CD4-positive, CD25-positive, alpha-beta regulatory T cell (primary cell): ENCODE results near the gene EXOSC9. TPM values are rescaled to one million over a fixed set of nuclear protein-coding genes. Genes with fewer than 3 reads are reported as not detected.
A peak's percentile ranks its signal among the peaks of the same experiment; 100 is the strongest.

Source experiments
- ATAC-seq, 2 donors: fragments of 150-1000 bp; cut with Tn5 transposase; one replicate each; pipeline ENCODE4 v1.10.0; 2021; ENCODE audit warnings: low read depth in 2 of 2, moderate number of reproducible peaks in 2 of 2, moderate library complexity in 1 of 2
- DNase-seq, 3 donors: peaks; one replicate each; pipeline versions ENCODE4 v3.0.0 to v3.0.0-alpha.2; 2012 to 2022; ENCODE audit warnings: mixed read lengths in 1 of 3
- H3K27ac ChIP-seq: one replicate; pipeline ENCODE4 v1.7.0; 2013; ENCODE audit warnings: mild to moderate bottlenecking, low read length; ENCODE audit not compliant: insufficient read depth, poor library complexity, severe bottlenecking
- H3K27me3 ChIP-seq: one replicate; pipeline ENCODE4 v1.7.0; 2013; ENCODE audit warnings: low read length; ENCODE audit not compliant: control insufficient read depth, insufficient read depth
- H3K36me3 ChIP-seq: one replicate; pipeline ENCODE4 v1.7.0; 2013; ENCODE audit warnings: mild to moderate bottlenecking, low read length, moderate library complexity; ENCODE audit not compliant: control insufficient read depth, insufficient read depth
- H3K4me1 ChIP-seq: 2 replicates; pipeline ENCODE4 v1.7.0; 2013; ENCODE audit warnings: mild to moderate bottlenecking, low read length; ENCODE audit not compliant: insufficient read depth, control insufficient read depth, poor library complexity, severe bottlenecking
- H3K4me3 ChIP-seq: one replicate; pipeline ENCODE4 v1.7.0; 2013; ENCODE audit warnings: low read depth, mild to moderate bottlenecking, low read length, moderate library complexity
- H3K9me3 ChIP-seq, 2 experiments: 1 replicate in 1 of 2; 2 replicates in 1 of 2; pipeline ENCODE4 v1.7.0; 2013; ENCODE audit warnings: low read length in 2 of 2, mild to moderate bottlenecking in 1 of 2, moderate library complexity in 1 of 2; ENCODE audit not compliant: control insufficient read depth in 2 of 2
- H3K27ac Mint-ChIP-seq, 3 donors: one replicate each; pipeline ENCODE4 v1.8.0; 2020 to 2022; ENCODE audit warnings: mild to moderate bottlenecking in 3 of 3, mixed read lengths in 3 of 3, moderate library complexity in 2 of 3
- H3K27me3 Mint-ChIP-seq: one replicate; pipeline ENCODE4 v1.8.0; 2022; ENCODE audit warnings: mild to moderate bottlenecking, mixed read lengths
- H3K36me3 Mint-ChIP-seq: one replicate; pipeline ENCODE4 v1.8.0; 2020; ENCODE audit warnings: mixed read lengths
- H3K4me1 Mint-ChIP-seq, 4 donors: one replicate each; pipeline ENCODE4 v1.8.0; 2020 to 2022; ENCODE audit warnings: mixed read lengths in 4 of 4, mild to moderate bottlenecking in 1 of 4
- H3K4me3 Mint-ChIP-seq, 4 donors: one replicate each; pipeline ENCODE4 v1.8.0; 2020 to 2022; ENCODE audit warnings: mild to moderate bottlenecking in 4 of 4, mixed read lengths in 4 of 4, moderate library complexity in 3 of 4
- H3K9me3 Mint-ChIP-seq, 7 donors: one replicate each; pipeline ENCODE4 v1.8.0; 2020 to 2022; ENCODE audit warnings: mixed read lengths in 7 of 7, mild to moderate bottlenecking in 3 of 7, moderate library complexity in 2 of 7
- polyA plus RNA-seq, 4 donors: library from polyadenylated mRNA; unstranded; fragments of 300-500 nt; fragmentation: Illumina TruSeq; gene quantifications; one replicate each; pipeline ENCODE4 v1.2.3, GENCODE V29; 2021
- total RNA-seq: library from RNA; stranded (reverse); gene quantifications from one replicate; pipeline ENCODE4 v1.2.3, GENCODE V29; 2022

Gene EXOSC9
- total and polyA plus RNA-seq, 5 donors from 2014 or later, result 45.8 to 59.4 (median 50.9) TPM

DNA sequence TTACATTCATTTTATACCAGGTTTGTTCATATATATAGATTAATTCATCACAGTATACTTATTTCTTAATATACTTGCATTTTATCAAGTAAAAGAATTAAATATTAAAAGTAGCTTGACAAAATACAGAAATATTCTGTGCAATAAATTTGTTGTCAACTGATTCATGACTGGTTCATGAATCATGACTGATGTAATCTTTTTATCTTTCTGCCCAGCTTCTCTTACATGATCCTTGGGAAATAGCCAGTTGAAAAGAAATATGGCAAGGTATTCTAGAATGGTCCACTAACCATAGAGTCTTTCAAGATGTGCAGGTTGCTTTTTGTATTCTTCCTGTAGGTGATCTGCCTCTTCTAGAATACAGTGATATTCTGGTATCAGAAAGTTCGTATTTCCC, 26.7 kb downstream of the EXOSC9 start:
- peaks cover 2 to 13% (median 5%) of the 10 kb centered on the region in 4 donors for H3K4me1 Mint-ChIP-seq
- H3K36me3 Mint-ChIP-seq, result peaks cover 3% of the 10 kb centered on the region
- no peak overlapping the region for H3K27ac Mint-ChIP-seq
- ATAC-seq (no peak), DNase-seq (no peak)
- H3K36me3 ChIP-seq, result peaks cover 4% of the 10 kb centered on the region
- H3K4me3 ChIP-seq, result no peak overlapping the region
- H3K9me3 Mint-ChIP-seq, result no peaks in the 10 kb centered on the region
- H3K9me3 ChIP-seq, result no peaks in the 10 kb centered on the region
- peak overlapping the region in 1 of 4 donors; percentile 75 for H3K4me3 Mint-ChIP-seq
- H3K27me3 Mint-ChIP-seq, result no peaks in the 10 kb centered on the region
- no peaks in the 10 kb centered on the region for H3K27me3 ChIP-seq
- H3K27ac ChIP-seq, result no peak overlapping the region
- peaks cover 10% of the 10 kb centered on the region for H3K4me1 ChIP-seq

DNA sequence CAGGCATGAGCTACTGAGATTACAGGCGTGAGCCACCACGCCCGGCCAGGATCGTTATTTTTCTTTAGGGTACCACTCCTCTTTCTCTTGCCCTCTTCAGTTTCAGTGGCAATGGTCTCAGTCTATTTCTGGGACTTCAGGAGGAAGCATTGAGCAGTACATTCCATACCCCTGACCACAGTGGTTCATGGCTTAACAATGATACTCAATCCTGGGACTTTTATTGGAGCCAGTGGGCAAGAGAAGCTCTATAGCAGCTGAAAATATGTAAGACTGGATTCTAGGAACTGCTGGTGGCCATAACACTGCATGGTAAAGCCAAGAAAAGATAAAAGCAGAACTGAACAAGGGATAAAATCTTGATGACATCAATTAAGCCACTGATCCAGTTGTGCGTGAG, 28.4 kb downstream of the EXOSC9 start:
- Histone ChIP-seq H3K4me3 (no peak overlapping the region), H3K27ac (no peak overlapping the region), H3K27me3 (no peaks in the 10 kb centered on the region), H3K36me3 (peaks cover 11% of the 10 kb centered on the region), H3K4me1 (no peaks in the 10 kb centered on the region), H3K9me3 (no peaks in the 10 kb centered on the region)
- ATAC-seq (no peak), DNase-seq (no peak)
- Mint-ChIP-seq H3K27ac (no peak overlapping the region), H3K4me1 (peaks cover 0 to 2% (median 0%) of the 10 kb centered on the region in 4 donors), H3K27me3 (no peaks in the 10 kb centered on the region), H3K9me3 (no peaks in the 10 kb centered on the region), H3K4me3 (no peak overlapping the region), H3K36me3 (peaks cover 3% of the 10 kb centered on the region)

DNA sequence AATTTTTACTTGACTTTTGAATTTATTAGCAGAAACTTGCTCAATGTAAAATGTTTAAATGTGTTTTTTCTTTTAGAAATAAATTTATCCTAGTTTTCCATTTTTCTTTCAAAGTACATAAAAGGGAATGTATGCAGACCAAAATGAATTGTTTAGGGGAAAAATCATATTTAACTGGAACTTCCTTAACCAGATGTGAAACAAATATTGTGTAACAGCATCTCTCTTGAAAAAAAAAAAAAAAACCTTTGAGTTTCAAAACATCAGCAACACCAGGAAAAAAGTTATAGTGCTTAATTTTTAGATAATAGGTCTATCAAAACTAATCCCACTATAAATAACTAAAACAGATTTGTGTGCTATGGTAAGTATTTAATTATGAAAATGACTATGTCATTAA, 37.0 kb downstream of the EXOSC9 start:
- Histone ChIP-seq H3K4me1 (no peaks in the 10 kb centered on the region), H3K9me3 (no peaks in the 10 kb centered on the region), H3K36me3 (peaks cover 16% of the 10 kb centered on the region), H3K27me3 (no peaks in the 10 kb centered on the region), H3K4me3 (no peak overlapping the region), H3K27ac (no peak overlapping the region)
- H3K9me3 Mint-ChIP-seq, result no peaks in the 10 kb centered on the region
- H3K36me3 Mint-ChIP-seq, result peaks cover 21% of the 10 kb centered on the region
- DNase-seq, result no peak
- H3K27ac Mint-ChIP-seq, result no peak overlapping the region
- no peak for ATAC-seq
- H3K4me1 Mint-ChIP-seq, result no peaks in the 10 kb centered on the region
- H3K4me3 Mint-ChIP-seq, result no peak overlapping the region
- H3K27me3 Mint-ChIP-seq, result no peaks in the 10 kb centered on the region

DNA sequence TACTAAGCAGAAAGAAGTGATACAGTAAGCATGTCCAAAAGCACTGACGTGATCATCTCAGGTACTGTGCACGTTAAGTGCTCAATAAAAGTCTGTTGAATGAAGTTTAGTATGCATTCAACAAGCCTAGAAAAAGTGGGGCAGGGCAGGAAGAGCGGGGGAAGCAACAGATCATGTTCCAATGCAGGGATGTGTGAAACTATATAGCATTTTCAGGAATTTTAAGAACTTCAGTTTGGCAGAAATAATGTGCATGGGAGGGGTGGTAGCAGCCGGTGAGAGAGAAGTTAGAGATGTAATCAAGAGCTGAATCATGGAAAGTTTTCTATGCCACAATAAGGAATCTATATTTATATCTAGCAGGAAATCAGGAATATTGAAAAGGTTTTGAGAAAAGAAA, 41.7 kb downstream of the EXOSC9 start:
- no peak overlapping the region for H3K4me3 Mint-ChIP-seq
- Histone ChIP-seq H3K27ac (no peak overlapping the region), H3K27me3 (no peaks in the 10 kb centered on the region), H3K36me3 (peaks cover 16% of the 10 kb centered on the region), H3K9me3 (no peaks in the 10 kb centered on the region), H3K4me3 (no peak overlapping the region), H3K4me1 (no peaks in the 10 kb centered on the region)
- no peaks in the 10 kb centered on the region for H3K4me1 Mint-ChIP-seq
- H3K36me3 Mint-ChIP-seq, result peaks cover 34% of the 10 kb centered on the region
- DNase-seq, result no peak
- H3K27me3 Mint-ChIP-seq, result no peaks in the 10 kb centered on the region
- no peaks in the 10 kb centered on the region for H3K9me3 Mint-ChIP-seq
- no peak for ATAC-seq
- no peak overlapping the region for H3K27ac Mint-ChIP-seq

DNA sequence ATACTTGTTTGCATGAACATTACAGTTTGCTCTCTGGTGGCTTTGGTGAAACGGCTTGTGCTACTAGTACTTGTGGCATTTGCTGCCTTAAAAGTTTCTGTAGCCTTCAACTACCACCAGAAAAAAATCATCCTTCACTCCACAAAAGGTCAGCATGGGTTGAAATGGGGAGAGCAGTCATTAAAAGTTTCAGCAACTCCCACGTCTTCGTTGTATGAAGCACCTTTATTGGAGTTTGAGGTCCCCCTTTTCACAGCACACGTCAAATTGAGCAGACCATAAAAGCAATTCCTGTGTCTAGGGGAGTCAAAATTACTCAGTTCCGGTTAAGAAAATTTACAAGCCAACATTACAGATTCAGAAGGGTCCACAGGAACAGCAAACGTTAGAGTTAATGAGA, 45.5 kb downstream of the EXOSC9 start:
- H3K36me3 ChIP-seq, result peaks cover 11% of the 10 kb centered on the region
- Mint-ChIP-seq H3K27me3 (no peaks in the 10 kb centered on the region), H3K4me3 (no peak overlapping the region), H3K9me3 (no peaks in the 10 kb centered on the region), H3K27ac (no peak overlapping the region), H3K4me1 (peaks cover 0 to 4% (median 0%) of the 10 kb centered on the region in 4 donors), H3K36me3 (peaks cover 32% of the 10 kb centered on the region)
- no peaks in the 10 kb centered on the region for H3K9me3 ChIP-seq
- H3K27me3 ChIP-seq, result no peaks in the 10 kb centered on the region
- H3K4me1 ChIP-seq, result no peaks in the 10 kb centered on the region
- ATAC-seq, result no peak
- H3K4me3 ChIP-seq, result no peak overlapping the region
- DNase-seq, result no peak
- H3K27ac ChIP-seq, result no peak overlapping the region

DNA sequence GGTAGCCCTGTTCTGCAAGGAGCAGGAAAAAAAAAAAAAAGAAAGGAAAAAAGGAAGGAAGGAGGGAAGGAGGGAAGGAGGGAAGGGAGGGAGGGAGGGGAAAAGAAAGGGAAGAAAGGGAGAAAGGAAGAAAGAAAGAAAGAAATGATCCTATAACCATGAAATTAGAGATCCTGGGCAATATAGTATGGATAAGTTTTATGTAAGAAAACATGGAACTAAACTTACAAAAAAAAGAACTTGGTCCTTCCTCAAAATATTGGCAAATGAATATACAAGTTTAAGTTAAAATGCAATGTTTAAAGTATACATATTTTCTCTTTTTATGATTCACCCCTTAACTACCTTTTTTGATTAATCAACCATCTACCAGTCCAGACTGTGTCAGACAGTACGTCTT, 50.2 kb downstream of the EXOSC9 start:
- DNase-seq (no peak), ATAC-seq (no peak)
- H3K27ac Mint-ChIP-seq, result no peak overlapping the region
- no peaks in the 10 kb centered on the region for H3K27me3 Mint-ChIP-seq
- Histone ChIP-seq H3K36me3 (peaks cover 6% of the 10 kb centered on the region), H3K4me3 (no peak overlapping the region), H3K27ac (no peak overlapping the region), H3K4me1 (no peaks in the 10 kb centered on the region), H3K9me3 (no peaks in the 10 kb centered on the region), H3K27me3 (no peaks in the 10 kb centered on the region)
- H3K4me1 Mint-ChIP-seq, result peaks cover 0 to 4% (median 0%) of the 10 kb centered on the region in 4 donors
- H3K4me3 Mint-ChIP-seq, result no peak overlapping the region
- H3K9me3 Mint-ChIP-seq, result peaks cover 0 to 1% (median 0%) of the 10 kb centered on the region in 7 donors
- peaks cover 28% of the 10 kb centered on the region for H3K36me3 Mint-ChIP-seq

DNA sequence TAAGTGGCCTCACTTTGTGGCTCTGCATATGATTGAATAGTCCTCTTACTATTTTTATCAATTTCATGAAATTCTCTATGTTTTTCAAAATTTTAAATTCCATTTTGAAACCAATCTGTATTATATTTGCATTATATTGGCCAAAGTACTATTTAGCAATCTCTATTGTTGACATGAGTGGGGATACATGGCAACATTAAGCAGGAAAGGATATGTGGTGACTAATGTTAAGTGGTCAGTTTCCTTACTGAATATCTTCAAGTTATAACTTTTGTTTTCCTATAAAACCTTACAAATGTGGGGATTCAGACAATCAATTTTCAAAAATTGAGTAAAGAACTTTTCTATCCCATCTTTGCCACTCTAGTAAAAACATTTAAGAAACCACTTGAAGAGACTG, 59.0 kb downstream of the EXOSC9 start:
- no peak overlapping the region for H3K27ac Mint-ChIP-seq
- H3K9me3 Mint-ChIP-seq, result no peaks in the 10 kb centered on the region
- Histone ChIP-seq H3K9me3 (no peaks in the 10 kb centered on the region), H3K27me3 (no peaks in the 10 kb centered on the region), H3K27ac (no peak overlapping the region), H3K4me1 (no peaks in the 10 kb centered on the region), H3K4me3 (no peak overlapping the region), H3K36me3 (peaks cover 3% of the 10 kb centered on the region)
- peaks cover 5% of the 10 kb centered on the region for H3K36me3 Mint-ChIP-seq
- ATAC-seq (no peak), DNase-seq (no peak)
- no peaks in the 10 kb centered on the region for H3K27me3 Mint-ChIP-seq
- peaks cover 0 to 11% (median 0%) of the 10 kb centered on the region in 4 donors for H3K4me1 Mint-ChIP-seq
- H3K4me3 Mint-ChIP-seq, result no peak overlapping the region

DNA sequence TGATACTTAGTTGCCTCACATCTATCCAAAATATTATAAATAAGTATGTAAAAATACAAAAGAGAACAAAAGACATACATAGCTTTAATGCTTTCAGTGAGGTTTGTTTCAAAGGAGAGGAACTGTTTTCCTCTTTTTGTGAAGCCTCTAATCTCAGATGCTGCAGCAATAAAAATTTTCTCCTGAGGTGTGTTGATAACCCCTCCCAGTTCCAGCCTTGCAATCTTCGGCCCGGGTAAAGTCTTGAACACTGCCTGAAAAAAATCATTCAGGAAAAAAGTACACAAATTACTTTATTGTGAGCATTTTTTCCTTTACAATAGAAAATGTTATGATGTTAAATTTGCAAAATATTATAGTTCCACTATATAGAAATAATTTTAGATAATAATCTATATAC, 60.3 kb downstream of the EXOSC9 start:
- Mint-ChIP-seq H3K9me3 (no peaks in the 10 kb centered on the region), H3K27ac (no peak overlapping the region), H3K27me3 (no peaks in the 10 kb centered on the region), H3K4me1 (peaks cover 0 to 11% (median 2%) of the 10 kb centered on the region in 4 donors), H3K36me3 (peaks cover 15% of the 10 kb centered on the region), H3K4me3 (no peak overlapping the region)
- Histone ChIP-seq H3K27ac (no peak overlapping the region), H3K36me3 (peaks cover 3% of the 10 kb centered on the region), H3K4me3 (no peak overlapping the region), H3K9me3 (no peaks in the 10 kb centered on the region), H3K27me3 (no peaks in the 10 kb centered on the region), H3K4me1 (no peaks in the 10 kb centered on the region)
- DNase-seq, result no peak
- ATAC-seq, result no peak
